ENCODE data around the gene ROBO4.

ROBO4 gene

GRCh38 chr11:124868331-124869274, 29.1 kb downstream of the ROBO4 start:
- no peak for DNase-seq
- Mint-ChIP-seq H3K4me1 (peaks cover 35% of the 10 kb centered on the region), H3K27ac (no peak overlapping the region), H3K4me3 (no peak overlapping the region), H3K36me3 (no peaks in the 10 kb centered on the region), H3K9me3 (no peaks in the 10 kb centered on the region), H3K27me3 (peaks cover 100% of the 10 kb centered on the region)
- CTCF ChIA-PET = interaction anchor here (0.7 to 1.8 kb wide), 4 partner anchors 13 to 30 kb away, joined by 3 to 7 read pairs (median 3); no protein-coding TSS in a partner anchor

- Mint-ChIP-seq H3K9me3 (no peaks in the 10 kb centered on the region), H3K4me3 (no peak overlapping the region), H3K36me3 (no peaks in the 10 kb centered on the region), H3K4me1 (peaks cover 37% of the 10 kb centered on the region), H3K27me3 (peaks cover 100% of the 10 kb centered on the region), H3K27ac (no peak overlapping the region)
- CTCF ChIA-PET = interaction anchor here (1.7 to 2.7 kb wide), 3 partner anchors 8 to 29 kb away, joined by 7 to 26 read pairs (median 9); no protein-coding TSS in a partner anchor
- peak; percentile 40 for DNase-seq
Observed at GRCh38 chr11:124867700-124868099, 30.0 kb downstream of the ROBO4 start.

- Mint-ChIP-seq H3K4me3 (no peak overlapping the region), H3K27me3 (peaks cover 100% of the 10 kb centered on the region), H3K36me3 (no peaks in the 10 kb centered on the region), H3K4me1 (peaks cover 37% of the 10 kb centered on the region), H3K9me3 (no peaks in the 10 kb centered on the region), H3K27ac (no peak overlapping the region)
- DNase-seq = peak; percentile 62
- CTCF ChIA-PET = interaction anchor here (0.9 to 2.7 kb wide), 16 partner anchors 10 to 222 kb away, joined by 3 to 26 read pairs (median 4); partner anchors contain the start of gene VSIG2
Observed at GRCh38 chr11:124865902-124866851, 31.5 kb downstream of the ROBO4 start.

- H3K36me3 Mint-ChIP-seq = no peaks in the 10 kb centered on the region
- H3K27me3 Mint-ChIP-seq = peaks cover 100% of the 10 kb centered on the region
- no peak within 1 kb of the TSS for H3K27ac Mint-ChIP-seq
- CTCF ChIA-PET = interaction anchor here (0.9 to 2.7 kb wide), 12 partner anchors 11 to 221 kb away, joined by 3 to 26 read pairs (median 4); partner anchors contain the start of gene VSIG2
- peaks cover 37% of the 10 kb centered on the region for H3K4me1 Mint-ChIP-seq
- no peak within 1 kb of the TSS for H3K4me3 Mint-ChIP-seq
- DNase-seq = no peak
- no peaks in the 10 kb centered on the region for H3K9me3 Mint-ChIP-seq
Observed at GRCh38 chr11:124865181-124865901, 32.3 kb downstream of the ROBO4 start, which contains the start of gene ROBO3. TSS of gene ROBO3 (plus strand) at chr11:124865432. CDS start at chr11:124865578, 146 bp downstream.

GRCh38 chr11:124864892-124865180, 32.8 kb downstream of the ROBO4 start:
- DNase-seq = no peak
- H3K27me3 Mint-ChIP-seq = peaks cover 98% of the 10 kb centered on the region
- H3K36me3 Mint-ChIP-seq = no peaks in the 10 kb centered on the region
- no peak overlapping the region for H3K4me3 Mint-ChIP-seq
- no peak overlapping the region for H3K27ac Mint-ChIP-seq
- CTCF ChIA-PET = interaction anchor here (0.9 to 2.7 kb wide), 3 partner anchors 12 to 26 kb away, joined by 3 to 26 read pairs (median 3); no protein-coding TSS in a partner anchor
- H3K9me3 Mint-ChIP-seq = no peaks in the 10 kb centered on the region
- H3K4me1 Mint-ChIP-seq = peaks cover 37% of the 10 kb centered on the region

GRCh38 chr11:124864176-124864891, 33.3 kb downstream of the ROBO4 start:
- Mint-ChIP-seq H3K27ac (no peak overlapping the region), H3K4me1 (peaks cover 37% of the 10 kb centered on the region), H3K9me3 (no peaks in the 10 kb centered on the region), H3K27me3 (peaks cover 95% of the 10 kb centered on the region), H3K4me3 (no peak overlapping the region), H3K36me3 (no peaks in the 10 kb centered on the region)
- CTCF ChIA-PET = no interaction called here
- no peak for DNase-seq

GRCh38 chr11:124863826-124864165, 33.9 kb downstream of the ROBO4 start:
- Mint-ChIP-seq H3K4me1 (peaks cover 32% of the 10 kb centered on the region), H3K36me3 (no peaks in the 10 kb centered on the region), H3K27ac (no peak overlapping the region), H3K27me3 (peaks cover 90% of the 10 kb centered on the region), H3K9me3 (no peaks in the 10 kb centered on the region), H3K4me3 (no peak overlapping the region)
- DNase-seq = peak; percentile 32
- CTCF ChIA-PET = no interaction called here

GRCh38 chr11:124863137-124863825, 34.4 kb downstream of the ROBO4 start:
- DNase-seq = no peak
- Mint-ChIP-seq H3K4me1 (peaks cover 27% of the 10 kb centered on the region), H3K36me3 (no peaks in the 10 kb centered on the region), H3K9me3 (no peaks in the 10 kb centered on the region), H3K27me3 (peaks cover 85% of the 10 kb centered on the region), H3K4me3 (no peak overlapping the region), H3K27ac (no peak overlapping the region)
- CTCF ChIA-PET = no interaction called here

GRCh38 chr11:124861670-124862069, 36.0 kb downstream of the ROBO4 start:
- Mint-ChIP-seq H3K4me1 (peaks cover 15% of the 10 kb centered on the region), H3K36me3 (no peaks in the 10 kb centered on the region), H3K4me3 (no peak overlapping the region), H3K27me3 (peaks cover 69% of the 10 kb centered on the region), H3K9me3 (no peaks in the 10 kb centered on the region), H3K27ac (no peak overlapping the region)
- no peak for DNase-seq
- CTCF ChIA-PET = interaction anchor here (1.4 kb wide), 1 partner anchor 23 kb away, joined by 6 read pairs; no protein-coding TSS in a partner anchor

GRCh38 chr11:124859171-124859570, 38.5 kb downstream of the ROBO4 start:
- H3K27me3 Mint-ChIP-seq = peaks cover 44% of the 10 kb centered on the region
- no peak for DNase-seq
- no peaks in the 10 kb centered on the region for H3K9me3 Mint-ChIP-seq
- no peaks in the 10 kb centered on the region for H3K36me3 Mint-ChIP-seq
- no peak overlapping the region for H3K27ac Mint-ChIP-seq
- H3K4me3 Mint-ChIP-seq = no peak overlapping the region
- CTCF ChIA-PET = no interaction called here
- peaks cover 5% of the 10 kb centered on the region for H3K4me1 Mint-ChIP-seq

GRCh38 chr11:124846070-124846673, 51.5 kb downstream of the ROBO4 start:
- no peak overlapping the region for H3K27ac Mint-ChIP-seq
- H3K4me1 Mint-ChIP-seq = no peaks in the 10 kb centered on the region
- no peak overlapping the region for H3K4me3 Mint-ChIP-seq
- no peaks in the 10 kb centered on the region for H3K9me3 Mint-ChIP-seq
- DNase-seq = no peak
- H3K27me3 Mint-ChIP-seq = peaks cover 96% of the 10 kb centered on the region
- H3K36me3 Mint-ChIP-seq = no peaks in the 10 kb centered on the region
- CTCF ChIA-PET = interaction anchor here (1.6 kb wide), 1 partner anchor 20 kb away, joined by 5 read pairs; the partner anchor contains the start of gene ROBO3

- no peak overlapping the region for H3K4me3 Mint-ChIP-seq
- no peak for DNase-seq
- no peak overlapping the region for H3K27ac Mint-ChIP-seq
- H3K9me3 Mint-ChIP-seq = no peaks in the 10 kb centered on the region
- CTCF ChIA-PET = interaction anchor here (0.8 to 1.0 kb wide), 2 partner anchors 22 to 193 kb away, joined by 3 to 5 read pairs; no protein-coding TSS in a partner anchor
- H3K36me3 Mint-ChIP-seq = no peaks in the 10 kb centered on the region
- H3K4me1 Mint-ChIP-seq = peaks cover 7% of the 10 kb centered on the region
- peaks cover 99% of the 10 kb centered on the region for H3K27me3 Mint-ChIP-seq
Observed at GRCh38 chr11:124844664-124845079, 53.0 kb downstream of the ROBO4 start.

Measured in activated naive CD4-positive, alpha-beta T cell treated with anti-CD3 and anti-CD28 coated beads, Interleukin-2, amount 10 ng/mL, durations not matched to agents 7 days and 5 days (primary cell).